ENCODE data around the gene TIMM50.
"Not testable (repeated sequence)": the region's sequence is repeated elsewhere in the genome, so short reads cannot be mapped to it uniquely, and the experiment has no call there.

The TIMM50 gene

DNA sequence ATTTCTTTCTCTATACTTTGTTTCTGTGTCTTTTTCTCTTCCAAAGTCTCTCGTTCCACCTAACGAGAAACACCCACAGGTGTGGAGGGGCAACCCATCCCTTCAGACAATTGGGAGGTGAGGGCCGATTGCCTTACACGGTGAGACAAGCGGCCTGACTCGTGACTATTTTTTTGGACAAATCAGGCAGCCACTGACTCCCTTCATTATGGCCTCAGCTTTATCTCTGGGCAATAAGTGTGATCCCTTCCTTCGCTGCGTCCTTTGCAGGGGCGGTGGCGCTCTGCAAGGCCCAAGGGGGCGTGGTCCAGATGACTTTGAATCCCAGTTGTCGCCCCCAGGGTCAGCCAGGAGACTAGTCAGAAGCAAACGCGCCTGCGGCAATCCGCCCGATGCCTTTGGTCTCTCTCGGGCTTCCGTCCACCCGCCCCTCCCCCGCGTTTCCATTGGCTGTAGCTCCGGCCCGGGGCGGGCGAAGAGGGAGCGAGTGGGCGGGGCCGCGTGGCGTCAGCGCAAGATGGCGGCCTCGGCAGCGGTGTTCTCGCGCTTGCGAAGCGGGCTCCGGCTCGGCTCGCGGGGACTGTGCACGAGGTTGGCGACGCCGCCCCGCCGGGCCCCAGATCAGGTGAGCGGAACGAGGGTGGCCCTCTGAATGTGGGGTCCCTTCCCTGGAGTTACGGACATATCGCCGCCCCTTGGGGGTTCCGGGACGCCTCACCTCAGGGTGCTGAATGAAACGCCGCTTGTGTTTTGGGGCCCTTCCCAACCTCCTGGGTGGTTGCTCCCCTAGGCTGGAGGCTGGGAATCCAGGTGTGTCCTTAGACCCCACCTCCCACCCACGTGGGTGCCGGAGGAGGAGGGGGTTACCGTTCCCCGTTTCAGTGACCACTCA is at the start of gene TIMM50:
TIMM50 (plus strand) TSS at position 502 of the 892 bp plus-strand sequence; CDS start at position 518, 16 bp downstream.
- DNase-seq (ENCODE audit: low spot score): peak; percentile 94

GRCh38 chr19:39432677-39433025 is 48.0 kb upstream of the TIMM50 start:
- no peak for DNase-seq (ENCODE audit: low spot score)

DNA sequence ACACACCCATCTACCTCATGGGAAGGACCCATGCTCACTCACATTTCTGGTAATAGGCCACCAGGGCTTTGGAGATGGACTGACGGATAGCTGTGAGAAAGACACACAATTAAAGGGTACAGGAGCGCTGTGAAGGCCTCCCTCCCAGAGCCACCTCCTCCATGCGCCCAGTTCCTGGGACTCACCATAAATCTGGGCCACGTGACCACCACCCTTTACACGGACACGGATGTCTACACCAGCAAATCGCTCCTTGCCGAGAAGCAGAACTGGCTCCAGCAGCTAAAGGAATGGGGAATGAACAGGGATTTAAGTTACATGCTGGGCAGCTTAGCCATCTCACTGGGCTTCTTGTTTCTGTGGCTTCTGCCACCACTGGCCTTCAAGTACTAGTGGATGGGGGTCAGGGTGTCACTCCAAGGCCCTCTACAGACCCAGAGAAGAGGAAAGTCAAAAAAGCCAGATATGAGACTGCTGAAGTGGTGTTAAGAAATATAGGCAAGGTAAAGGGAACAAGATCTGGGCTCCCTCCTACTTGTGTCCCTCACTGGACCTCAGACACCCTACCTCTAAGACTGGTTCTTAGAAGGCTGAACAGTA is 47.1 kb upstream of the TIMM50 start:
- DNase-seq (ENCODE audit: low spot score): no peak

GRCh38 chr19:39434123-39435076 is 46.2 kb upstream of the TIMM50 start:
- no peak for DNase-seq (ENCODE audit: low spot score)

- peak; percentile 99 for DNase-seq (ENCODE audit: low spot score)
These were observed 44.9 kb upstream of the TIMM50 start, which contains the start of gene RPS16 for GRCh38 chr19:39435499-39436349. Gene RPS16 (minus strand): TSS chr19:39435949. CDS start chr19:39435895, 54 bp downstream.

DNA sequence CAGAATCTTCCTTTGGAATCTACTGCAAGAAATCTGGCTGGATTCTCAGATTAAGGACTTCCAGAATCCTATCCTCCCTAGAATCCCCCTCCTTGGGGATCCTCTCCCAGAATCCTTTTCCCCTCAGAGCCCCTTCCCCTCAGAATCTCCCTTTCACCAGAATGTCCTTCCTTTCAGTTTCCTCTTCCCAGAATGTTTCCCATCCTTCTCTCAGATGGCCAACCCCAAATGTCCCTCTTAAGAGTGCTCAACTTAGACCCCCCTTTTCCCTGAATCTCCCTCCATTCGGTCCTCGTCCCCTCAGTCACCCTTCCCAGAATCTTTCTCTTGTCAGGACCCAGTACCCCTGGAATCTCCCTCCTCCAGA is 44.3 kb upstream of the TIMM50 start:
- DNase-seq (ENCODE audit: low spot score): no peak

- DNase-seq (ENCODE audit: low spot score): no peak
These were observed 42.2 kb upstream of the TIMM50 start for GRCh38 chr19:39438270-39438934.

DNA sequence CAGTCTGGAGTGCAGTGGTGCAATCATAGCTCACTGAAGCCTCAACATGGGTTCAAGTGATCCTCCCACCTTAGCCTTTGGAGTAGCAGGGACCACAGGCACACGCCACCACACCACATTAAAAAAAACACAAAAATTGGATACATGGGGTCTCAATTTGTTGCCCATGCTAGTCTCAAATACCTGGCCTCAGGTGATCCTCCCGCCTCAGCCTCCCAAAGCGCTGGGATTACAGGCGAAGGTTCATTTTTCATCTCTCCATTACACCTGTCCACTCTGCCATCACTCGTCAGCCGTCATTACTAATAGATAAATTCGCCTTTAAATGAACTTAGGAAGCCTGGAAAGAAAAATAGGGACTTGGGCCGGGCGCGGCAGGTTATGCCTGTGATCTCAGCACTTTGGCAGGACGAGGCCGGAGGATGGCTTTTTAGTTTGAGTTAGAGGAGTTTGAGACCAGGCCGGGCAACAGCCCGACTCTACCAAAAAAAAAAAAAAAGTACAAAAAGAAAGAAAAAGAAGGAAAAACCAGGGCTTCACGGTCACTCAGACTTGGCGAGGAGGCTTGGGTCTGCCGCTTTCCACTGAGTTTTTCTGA is 35.9 kb upstream of the TIMM50 start:
- DNase-seq (ENCODE audit: low spot score): no peak

- DNase-seq (ENCODE audit: low spot score): peak; percentile 98
These were observed 35.2 kb upstream of the TIMM50 start, which contains the start of gene SUPT5H for GRCh38 chr19:39445196-39446111. Gene SUPT5H (plus strand): TSS chr19:39445582. CDS start chr19:39445891, 309 bp downstream.

DNA sequence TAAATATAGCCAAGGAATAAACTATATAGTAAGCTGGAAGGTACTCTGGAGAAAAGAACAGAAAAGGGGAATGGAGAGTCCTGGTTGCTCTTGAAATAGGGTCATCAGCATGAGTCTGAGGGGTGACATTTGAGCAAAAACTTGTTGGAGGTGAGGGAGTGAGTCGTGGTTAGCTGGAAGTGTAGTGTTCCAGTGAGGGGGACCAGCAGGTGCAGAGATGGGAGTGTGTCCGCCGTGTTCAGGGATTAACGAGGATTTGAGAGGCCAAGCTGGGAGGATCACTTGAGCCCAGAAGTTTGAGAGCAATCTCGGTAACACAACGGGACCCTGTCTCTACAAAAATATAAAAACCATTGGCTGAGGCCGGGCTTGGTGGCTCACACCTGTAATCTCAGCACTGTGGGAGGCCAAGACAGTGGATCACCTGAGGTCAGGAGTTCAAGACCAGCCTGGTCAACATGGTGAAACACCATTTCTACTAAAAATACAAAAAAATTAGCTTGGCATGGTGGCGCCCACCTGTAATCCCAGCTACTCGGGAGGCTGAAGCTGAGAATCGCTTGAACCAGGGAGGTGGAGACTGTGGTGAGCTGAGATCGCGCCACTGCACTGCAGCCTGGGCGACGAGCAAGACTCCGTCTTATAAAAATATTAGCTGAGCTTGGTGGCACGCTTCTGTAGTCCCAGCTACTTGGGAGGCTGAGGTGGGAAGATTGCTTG is 34.1 kb upstream of the TIMM50 start:
- DNase-seq (ENCODE audit: low spot score): no peak

DNA sequence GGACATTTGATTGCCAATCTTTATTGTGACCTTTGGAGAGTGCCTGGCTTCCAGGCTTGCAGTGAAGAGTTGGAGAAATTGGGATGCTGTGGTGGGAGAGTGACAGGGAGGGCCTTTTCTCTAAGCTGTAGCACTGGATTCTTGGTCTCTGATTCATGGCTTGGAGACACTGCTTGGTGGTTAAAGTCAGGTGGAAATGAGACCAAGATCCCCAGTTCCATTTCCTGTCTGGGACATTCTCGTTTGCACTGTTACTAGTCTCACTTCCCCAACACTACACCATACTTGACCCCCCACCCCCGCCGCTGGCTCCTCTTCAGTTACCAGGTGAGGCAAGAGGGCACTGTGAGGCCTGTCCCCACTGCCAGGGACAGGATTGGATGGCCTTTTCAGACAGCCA is 32.4 kb upstream of the TIMM50 start:
- no peak for DNase-seq (ENCODE audit: low spot score)

DNA sequence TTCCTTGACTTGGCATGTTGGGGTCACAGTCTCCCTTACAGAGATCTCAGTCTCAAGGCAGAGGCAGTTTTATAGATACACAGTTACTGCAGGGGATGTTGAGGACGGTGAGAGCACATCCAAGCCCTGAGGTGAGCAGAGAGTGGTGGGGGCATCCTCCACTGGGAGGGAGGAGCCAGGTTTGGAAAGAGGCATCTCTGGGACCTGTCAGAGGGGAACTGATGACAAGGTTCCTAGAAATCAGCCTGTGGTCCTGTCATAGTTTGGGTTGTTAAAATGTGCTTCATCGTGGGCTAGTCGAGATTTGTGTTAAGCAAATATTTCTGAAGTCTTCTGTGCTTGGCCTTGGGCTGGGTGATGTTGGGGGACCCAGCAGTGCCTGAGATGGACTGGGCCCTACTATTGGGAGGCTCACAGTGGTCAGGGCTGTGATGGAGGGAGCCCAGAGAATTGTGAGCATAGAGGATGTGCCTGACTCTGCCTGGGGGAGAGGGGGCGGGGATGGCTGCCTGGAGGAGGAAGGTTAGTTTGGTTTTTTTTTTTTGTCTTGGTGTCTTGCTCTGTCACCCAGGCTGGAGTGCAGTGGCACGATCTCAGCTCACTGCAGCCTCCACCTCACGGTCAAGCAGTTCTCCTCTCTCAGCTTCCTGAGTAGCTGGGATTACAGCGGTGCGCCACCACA is 31.4 kb upstream of the TIMM50 start:
- DNase-seq (ENCODE audit: low spot score): no peak

DNA sequence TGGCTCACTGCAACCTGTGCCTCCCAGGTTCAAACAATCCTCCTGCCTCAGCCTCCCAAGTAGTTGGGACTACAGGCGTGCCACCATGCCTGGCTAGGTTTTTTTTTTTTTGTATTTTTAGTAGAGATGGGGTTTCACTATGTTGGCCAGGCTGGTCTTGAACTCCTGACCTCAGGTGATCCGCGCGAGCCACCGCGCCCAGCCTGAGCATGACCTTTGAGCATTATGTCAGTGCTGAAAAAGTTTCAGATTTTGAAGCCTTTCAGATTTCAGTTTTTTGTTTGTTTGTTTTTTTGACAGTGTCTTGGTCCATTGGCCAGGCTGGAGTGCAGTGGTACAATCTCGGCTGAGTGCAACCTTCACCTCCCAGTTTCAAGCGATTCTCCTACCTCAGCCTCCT is 29.4 kb upstream of the TIMM50 start:
- not testable (repeated sequence) for DNase-seq (ENCODE audit: low spot score)

DNA sequence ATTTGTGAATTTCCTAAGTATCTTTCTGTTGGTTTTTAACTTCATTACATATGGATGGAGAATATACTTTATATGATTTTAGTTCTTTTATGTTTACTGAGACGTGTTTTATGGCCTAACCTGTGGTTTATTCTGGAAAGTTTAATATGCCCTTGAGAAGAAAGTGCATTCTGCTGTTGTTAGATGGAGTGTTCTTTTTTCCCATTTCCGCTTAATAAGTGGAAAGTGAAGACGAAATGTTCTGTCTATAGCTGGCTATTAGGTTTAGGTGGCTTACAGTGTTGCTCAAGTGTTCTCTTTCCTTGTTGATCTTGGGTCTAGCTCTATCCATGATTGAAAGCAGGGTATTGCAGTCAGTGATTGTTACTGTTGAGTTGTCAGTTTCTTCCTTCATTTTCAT is 17.2 kb upstream of the TIMM50 start:
- DNase-seq (ENCODE audit: low spot score): no peak

DNA sequence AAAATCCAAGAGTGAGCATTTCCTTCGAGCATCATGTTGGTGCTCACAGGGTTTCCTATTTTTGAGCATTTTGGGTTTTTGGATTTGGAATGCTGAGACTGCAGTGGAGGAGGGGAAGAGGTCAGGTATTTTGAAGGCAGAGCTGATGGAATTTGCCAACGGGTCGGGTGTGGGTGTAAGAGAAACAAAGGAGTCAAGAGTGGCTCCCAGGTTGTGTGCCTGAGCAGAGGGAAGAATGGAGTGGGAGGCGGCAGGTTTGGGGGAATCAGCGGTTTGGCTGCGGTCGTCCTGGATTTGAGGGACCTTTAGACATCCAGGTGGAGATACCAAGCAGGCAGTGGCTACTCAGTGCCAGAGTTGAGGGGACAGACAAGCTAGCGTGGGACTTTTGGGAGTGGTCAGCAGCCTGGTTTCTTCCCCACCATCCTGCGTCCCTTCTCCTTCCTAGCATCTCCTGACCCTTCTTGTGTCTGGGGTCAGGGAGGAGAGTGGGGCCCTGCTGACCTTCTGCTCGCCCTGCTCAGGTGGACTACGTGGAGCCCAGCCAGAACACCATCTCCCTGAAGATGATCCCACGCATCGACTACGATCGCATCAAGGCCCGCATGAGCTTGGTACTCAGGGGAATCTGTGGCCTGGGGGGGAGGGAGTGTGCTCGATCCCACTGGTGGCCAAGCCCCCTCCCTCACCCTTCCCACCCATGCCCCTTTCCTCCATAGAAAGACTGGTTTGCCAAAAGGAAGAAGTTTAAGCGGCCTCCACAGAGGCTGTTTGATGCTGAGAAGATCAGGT is 14.5 kb upstream of the TIMM50 start:
- DNase-seq (ENCODE audit: low spot score): no peak

DNA sequence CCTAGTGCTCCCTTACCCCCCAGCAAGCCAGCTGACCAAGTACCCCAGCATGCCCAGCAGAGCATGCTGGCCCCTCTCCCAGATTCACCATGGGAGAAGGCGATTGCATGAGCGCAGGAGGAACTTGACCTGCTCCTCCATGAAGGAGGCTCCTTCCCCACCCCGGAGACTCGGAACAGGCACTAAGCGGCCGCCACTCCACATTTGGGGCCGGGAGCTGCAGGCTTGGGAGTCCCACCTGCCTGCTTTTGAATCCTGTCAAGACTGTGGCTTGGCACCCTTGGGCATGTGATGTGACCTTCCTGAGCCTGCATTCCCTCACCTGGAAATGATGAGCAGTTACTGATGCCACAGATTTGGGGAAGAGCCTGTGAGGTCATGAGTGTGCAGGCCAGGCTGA is 12.7 kb upstream of the TIMM50 start:
- no peak for DNase-seq (ENCODE audit: low spot score)

DNA sequence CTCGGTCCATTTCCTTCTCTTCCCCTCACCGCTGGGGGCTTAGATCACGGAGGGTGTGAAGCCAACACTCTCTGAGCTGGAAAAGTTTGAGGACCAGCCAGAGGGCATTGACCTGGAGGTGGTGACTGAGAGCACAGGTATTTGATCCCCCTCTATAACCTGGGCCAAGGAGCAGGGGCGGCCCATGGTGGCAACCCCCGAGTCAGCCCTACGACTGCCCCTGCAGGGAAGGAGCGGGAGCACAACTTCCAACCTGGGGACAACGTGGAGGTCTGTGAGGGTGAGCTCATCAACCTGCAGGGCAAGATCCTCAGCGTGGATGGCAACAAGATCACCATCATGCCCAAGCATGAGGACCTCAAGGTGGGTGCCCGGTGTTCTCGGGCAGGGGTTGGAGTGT is 11.6 kb upstream of the TIMM50 start:
- DNase-seq (ENCODE audit: low spot score): no peak

Measured in CD4-positive, alpha-beta T cell treated with Interleukin-6 at 100 ng/mL for 8 hours (primary cell).